ENCODE results near the gene SIRT1. TPM values are rescaled to one million over a fixed set of nuclear protein-coding genes. Genes with fewer than 3 reads are reported as not detected.

SIRT1 gene
- total and polyA plus RNA-seq, 10 of the 15 experiments (the other 5 are each of a cell fraction or from before 2014, with no cell fraction given), result 3.6 to 14.2 (median 10.2) TPM

GRCh38 chr10:67926951-67927350 is 42.5 kb downstream of the SIRT1 start:
- ChIA-PET SMC1A (ENCODE audit: uncharacterized antibody, unreplicated experiment) (interaction anchor here (0.8 to 0.9 kb wide), 3 partner anchors 9 to 31 kb away, joined by 3 read pairs; no protein-coding TSS in a partner anchor), CTCF (interaction anchor here (0.6 to 1.1 kb wide), 3 partner anchors 72 to 320 kb away, joined by 3 to 4 read pairs (median 3); no protein-coding TSS in a partner anchor), POLR2A (no interaction called here), RAD21 (ENCODE audit: unreplicated experiment) (no interaction called here)
- no peak for FAIRE-seq
- no peaks in the 10 kb centered on the region for H3K9me3 ChIP-seq (replicated peaks; ENCODE audit: control insufficient read depth, insufficient read depth, low read length)
- no peaks in the 10 kb centered on the region for H3K79me2 ChIP-seq (ENCODE audit: control insufficient read depth, insufficient read depth, low read length)
- no peak for DNase-seq (ENCODE audit: low read depth, low spot score)
- H3K27me3 ChIP-seq (replicated peaks in 1 of 2; ENCODE audit: control insufficient read depth in 2 of 2, insufficient read depth in 2 of 2, low read length in 1 of 2), result no peaks in the 10 kb centered on the region
- H3K27ac ChIP-seq (ENCODE audit: control insufficient read depth, insufficient read depth), result no peak overlapping the region
- H4K20me1 ChIP-seq (ENCODE audit: control insufficient read depth, insufficient read depth), result no peaks in the 10 kb centered on the region
- H3K4me1 ChIP-seq (ENCODE audit: control insufficient read depth, insufficient read depth, low read length), result no peaks in the 10 kb centered on the region
- in situ Hi-C loops (cut with MboI) (no loop called here), intact Hi-C loops (cut with micrococcal nuclease; ENCODE audit: unreplicated experiment) (no loop called here)
- BruUV-seq (replicated peaks), result no TSS peak
- no peak for ATAC-seq
- H3K4me3 ChIP-seq, result no peak overlapping the region
- TF ChIP-seq BHLHE40 (IDR thresholded peaks at IDR 0.05; ENCODE audit: borderline replicate concordance in 1 of 2, low read depth in 2 of 2, low read length in 1 of 2) (no peak), E2F8 (IDR thresholded peaks at IDR 0.05; ENCODE audit: low read depth, partially characterized antibody) (no peak)
- H2AFZ ChIP-seq (ENCODE audit: control insufficient read depth, low read depth, low read length), result no peak overlapping the region
- H3K9ac ChIP-seq (ENCODE audit: control insufficient read depth, insufficient read depth, low read length), result no peak overlapping the region
- no peak overlapping the region for H3K4me2 ChIP-seq (ENCODE audit: control insufficient read depth, insufficient read depth)
- H3K36me3 ChIP-seq (ENCODE audit: control insufficient read depth in 2 of 2, insufficient read depth in 2 of 2, low read length in 1 of 2), result peaks cover 0 to 3% of the 10 kb centered on the region in 2 experiments; a peak in 3 of 4 replicates
- 100% methylated on average over 1 of the region's 1 CpG for WGBS (ENCODE audit: insufficient coverage, insufficient replicate concordance, low lambda C conversion rate, missing lambda C conversion rate)

GRCh38 chr10:67933199-67933598 is 48.7 kb downstream of the SIRT1 start:
- in situ Hi-C loops (cut with MboI) (no loop called here), intact Hi-C loops (cut with micrococcal nuclease; ENCODE audit: unreplicated experiment) (no loop called here)
- Histone ChIP-seq H3K4me2 (ENCODE audit: control insufficient read depth, insufficient read depth) (no peak overlapping the region), H3K9ac (ENCODE audit: control insufficient read depth, insufficient read depth, low read length) (no peak overlapping the region), H4K20me1 (ENCODE audit: control insufficient read depth, insufficient read depth) (no peaks in the 10 kb centered on the region), H3K27ac (ENCODE audit: control insufficient read depth, insufficient read depth) (no peak overlapping the region), H3K36me3 (ENCODE audit: control insufficient read depth in 2 of 2, insufficient read depth in 2 of 2, low read length in 1 of 2) (peaks cover 0 to 3% of the 10 kb centered on the region in 2 experiments; a peak in 2 of 4 replicates), H3K4me1 (ENCODE audit: control insufficient read depth, insufficient read depth, low read length) (no peaks in the 10 kb centered on the region), H3K9me3 (replicated peaks; ENCODE audit: control insufficient read depth, insufficient read depth, low read length) (no peaks in the 10 kb centered on the region), H3K27me3 (replicated peaks in 1 of 2; ENCODE audit: control insufficient read depth in 2 of 2, insufficient read depth in 2 of 2, low read length in 1 of 2) (no peaks in the 10 kb centered on the region), H3K4me3 (no peak overlapping the region), H2AFZ (ENCODE audit: control insufficient read depth, low read depth, low read length) (no peak overlapping the region), H3K79me2 (ENCODE audit: control insufficient read depth, insufficient read depth, low read length) (no peaks in the 10 kb centered on the region)
- SMC1A ChIA-PET (ENCODE audit: uncharacterized antibody, unreplicated experiment), result no interaction called here
- no TSS peak for BruUV-seq (replicated peaks)
- ATAC-seq (no peak), DNase-seq (ENCODE audit: low read depth, low spot score) (no peak), FAIRE-seq (no peak)
- RAD21 ChIA-PET (ENCODE audit: unreplicated experiment), result no interaction called here
- CTCF ChIA-PET, result interaction anchor here (1.1 kb wide), 1 partner anchor 145 kb away, joined by 3 read pairs; no protein-coding TSS in a partner anchor
- WGBS (ENCODE audit: insufficient coverage, insufficient replicate concordance, low lambda C conversion rate, missing lambda C conversion rate), result 73% methylated on average over 2 of the region's 2 CpGs
- POLR2A ChIA-PET, result interaction anchor here (0.6 kb wide), 1 partner anchor 63 kb away, joined by 9 read pairs; no protein-coding TSS in a partner anchor
- no peak for TF ChIP-seq ASH2L (IDR thresholded peaks at IDR 0.05; ENCODE audit: borderline replicate concordance, low read depth)
